Measurements from ENCODE around the gene GNAO1. TPM values are rescaled to one million over a fixed set of nuclear protein-coding genes. Genes with fewer than 3 reads are reported as not detected.
A peak's percentile ranks its signal among the peaks of the same experiment; 100 is the strongest.

Gene GNAO1
- total and polyA plus RNA-seq, 9 of the 15 experiments (the other 6 are each of a cell fraction or from before 2014, with no cell fraction given): 0.07 to 0.42 (median 0.08) TPM; not detected in 5

- TF ChIP-seq E4F1 (CRISPR knock-in tag; IDR thresholded peaks at IDR 0.05; ENCODE audit: borderline replicate concordance) (no peak), HSF4 (CRISPR knock-in tag; IDR thresholded peaks at IDR 0.05; ENCODE audit: borderline replicate concordance) (no peak), HLTF (IDR thresholded peaks at IDR 0.05) (no peak), MCM7 (IDR thresholded peaks at IDR 0.05) (no peak), NR0B1 (IDR thresholded peaks at IDR 0.05; ENCODE audit: partially characterized antibody) (no peak), PRPF4 (IDR thresholded peaks at IDR 0.05; ENCODE audit: insufficient read depth, low read depth, low read length, poor library complexity, severe bottlenecking) (no peak), PKNOX1 (IDR thresholded peaks at IDR 0.05) (no peak), HNRNPK (IDR thresholded peaks at IDR 0.05; ENCODE audit: low read depth, low read length, poor library complexity, severe bottlenecking) (no peak), EZH2 (IDR thresholded peaks at IDR 0.05; ENCODE audit: borderline replicate concordance, low read depth, low read length) (no peak), DIDO1 (tag; IDR thresholded peaks at IDR 0.05; ENCODE audit: low read depth) (no peak), DACH1 (IDR thresholded peaks at IDR 0.05; ENCODE audit: partially characterized antibody) (no peak), ZNF778 (CRISPR knock-in tag; IDR thresholded peaks at IDR 0.05) (no peak), L3MBTL2 (IDR thresholded peaks at IDR 0.05) (peak; percentile 94)
Observed at GRCh38 chr16:56314244-56314850, 123.1 kb downstream of the GNAO1 start (continued).
